H1 (cell line): ENCODE measurements around the gene GPR17. TPM values are rescaled to one million over a fixed set of nuclear protein-coding genes. Genes with fewer than 3 reads are reported as not detected.

Experiments
- BACH1 ChIP-seq: IDR thresholded peaks from 2 replicates; pipeline ENCODE4 v1.6.1; 2012; ENCODE audit warnings: low read length, improper control_type of control experiment
- CBX5 ChIP-seq: fragments of 300-800, 300-1000 bp; sonication (generic); IDR thresholded peaks from 2 replicates; pipeline ENCODE4 v1.7.1; 2016; ENCODE audit warnings: antibody characterized with exemption, low read length, low read depth
- CBX8 ChIP-seq: fragments of 300-800, 300-1000 bp; sonication (generic); IDR thresholded peaks from 2 replicates; pipeline ENCODE4 v1.7.1; 2016; ENCODE audit warnings: low read depth, low read length, borderline replicate concordance
- CTCF ChIP-seq, 3 experiments: IDR thresholded peaks; 1 replicate in 2 of 3; 2 replicates in 1 of 3; pipeline versions ENCODE4 v1.5.1 to v1.6.1; 2011; ENCODE audit warnings: low read length in 3 of 3, mild to moderate bottlenecking in 3 of 3, inconsistent platforms in 2 of 3, low read depth in 1 of 3, moderate library complexity in 1 of 3; ENCODE audit not compliant: insufficient read depth in 1 of 3; ENCODE audit errors: control extremely low read depth in 1 of 3
- EZH2 ChIP-seq: fragments of 200-600 bp; sonication (generic); IDR thresholded peaks from 2 replicates; pipeline ENCODE4 v1.7.1; 2012; ENCODE audit warnings: low read depth, mild to moderate bottlenecking, moderate library complexity, low read length, inconsistent platforms; ENCODE audit not compliant: severe bottlenecking
- FOSL1 ChIP-seq: IDR thresholded peaks from 2 replicates; pipeline ENCODE4 v1.6.1; 2011; ENCODE audit warnings: mild to moderate bottlenecking, low read depth, low read length, moderate library complexity; ENCODE audit not compliant: insufficient read depth
- NRF1 ChIP-seq: IDR thresholded peaks from 2 replicates; pipeline ENCODE4 v1.6.1; 2011; ENCODE audit warnings: mild to moderate bottlenecking, low read depth, low read length, improper control_type of control experiment
- RNF2 ChIP-seq: fragments of 200-900, 300-1000 bp; sonication (generic); IDR thresholded peaks from 2 replicates; pipeline ENCODE4 v1.7.1; 2016; ENCODE audit warnings: borderline replicate concordance, low read depth, mild to moderate bottlenecking, antibody characterized with exemption, low read length; ENCODE audit not compliant: poor library complexity, severe bottlenecking; ENCODE audit errors: missing control alignments
- RXRA ChIP-seq: IDR thresholded peaks from 2 replicates; pipeline ENCODE4 v1.6.1; 2011; ENCODE audit warnings: low read depth, mild to moderate bottlenecking, low read length, moderate library complexity; ENCODE audit not compliant: insufficient read depth
- polyA plus RNA-seq, 7 experiments: library from polyadenylated mRNA; depleted of rRNA in 3 of 7; stranded (reverse) in 5 of 7; unstranded in 2 of 7; fragments of >200 nt in 5 of 7; fragments of 200-250 nt in 2 of 7; gene quantifications; 1 replicate in 5 of 7; 2 replicates in 1 of 7; 4 replicates in 1 of 7; pipeline versions ENCODE4 v1.2.1 to v1.2.3, GENCODE V29; 2011 to 2013; ENCODE audit warnings: missing spikeins in 2 of 7, mixed read lengths in 2 of 7
- total RNA-seq: library from RNA; stranded (reverse); fragmentation: NEBNext Ultra II Directional; extraction: Animal tissue kit (Norgen Biotek cat#: 25700); gene quantifications from 2 replicates; pipeline ENCODE4 v1.2.1, GENCODE V29; 2021

The GPR17 gene
- total and polyA plus RNA-seq, 2 of the 8 experiments (the other 6 are each of a cell fraction or from before 2014, with no cell fraction given): 0.03 TPM; not detected in 1

GRCh38 chr2:127626175-127626574 is 19.8 kb upstream of the GPR17 start (continued):
- TF ChIP-seq CTCF (IDR thresholded peaks at IDR 0.05; ENCODE audit: control extremely low read depth in 1 of 3, insufficient read depth in 1 of 3, low read depth in 1 of 3, low read length in 3 of 3) (no peak), EZH2 (no peak), FOSL1 (no peak), RNF2 (no peak), CBX8 (no peak), NRF1 (no peak), RXRA (no peak), BACH1 (no peak), CBX5 (no peak)
